WTC11 (cell line): Measurements from ENCODE around the gene EPB41. TPM values are rescaled to one million over a fixed set of nuclear protein-coding genes. Genes with fewer than 3 reads are reported as not detected.

Experiments used
- ATAC-seq: fragments of 200-7000 bp; cut with Tn5 transposase; 2 replicates; pipeline ENCODE4 v1.10.0; 2021; ENCODE audit warnings: mild to moderate bottlenecking, moderate library complexity
- CTCF ChIA-PET: fragments of 300-600 bp; sonication (Branson Sonifier 250); formaldehyde crosslinking; loops from one replicate; lab custom pipeline; 2021; ENCODE audit warnings: antibody characterized with exemption; lab: Charles Lee
- POLR2A ChIA-PET: fragments of 350-600 bp; sonication (Branson Sonifier 250); formaldehyde crosslinking; loops from one replicate; lab custom pipeline; 2021; ENCODE audit warnings: antibody characterized with exemption; lab: Charles Lee
- DNase-seq: peaks from one replicate; pipeline ENCODE4 v3.0.0; 2021; ENCODE audit warnings: low spot score
- H3K27ac Mint-ChIP-seq: 2 replicates; pipeline ENCODE4 v1.8.0; 2021; ENCODE audit warnings: mixed read lengths
- H3K27me3 Mint-ChIP-seq: 2 replicates; pipeline ENCODE4 v1.8.0; 2021; ENCODE audit warnings: low read depth, mild to moderate bottlenecking, moderate library complexity, mixed read lengths
- H3K36me3 Mint-ChIP-seq: 2 replicates; pipeline ENCODE4 v1.8.0; 2021; ENCODE audit warnings: mixed read lengths
- H3K4me1 Mint-ChIP-seq: 2 replicates; pipeline ENCODE4 v1.8.0; 2022; ENCODE audit warnings: mixed read lengths
- H3K4me3 Mint-ChIP-seq: 2 replicates; pipeline ENCODE4 v1.8.0; 2021; ENCODE audit warnings: mild to moderate bottlenecking, moderate library complexity, mixed read lengths
- H3K9me3 Mint-ChIP-seq: 2 replicates; pipeline ENCODE4 v1.8.0; 2021; ENCODE audit warnings: mixed read lengths
- FOXP1 ChIP-seq: sonication (generic); formaldehyde crosslinking; IDR thresholded peaks from 2 replicates; pipeline ENCODE4 v1.8.0; 2022; ENCODE audit warnings: missing genetic modification reagents, mild to moderate bottlenecking, moderate library complexity, borderline replicate concordance
- GRHL2 ChIP-seq: fragments of 250-450 bp; sonication (Bioruptor Pico); IDR thresholded peaks from 2 replicates; pipeline ENCODE4 v1.8.0; 2022; ENCODE audit warnings: mild to moderate bottlenecking, moderate library complexity; ENCODE audit not compliant: insufficient replicate concordance, severe bottlenecking
- HMGA2 ChIP-seq: fragments of 250-450 bp; sonication (Bioruptor Pico); IDR thresholded peaks from 2 replicates; pipeline ENCODE4 v1.4.0; 2021; ENCODE audit warnings: mild to moderate bottlenecking, moderate library complexity
- NFATC4 ChIP-seq: fragments of 250-450 bp; sonication (Bioruptor Pico); IDR thresholded peaks from 2 replicates; pipeline ENCODE4 v1.9.0; 2021; ENCODE audit warnings: mild to moderate bottlenecking
- NR3C1 ChIP-seq: sonication (generic); formaldehyde crosslinking; conservative IDR thresholded peaks from 2 replicates; pipeline ENCODE4 v1.8.1; 2023; ENCODE audit warnings: low read depth, mild to moderate bottlenecking, missing genetic modification reagents
- PRRX2 ChIP-seq: fragments of 250-450 bp; sonication (Bioruptor Pico); IDR thresholded peaks from 2 replicates; pipeline ENCODE4 v1.8.0; 2021; ENCODE audit warnings: mild to moderate bottlenecking
- TEAD1 ChIP-seq: sonication (generic); formaldehyde crosslinking; IDR thresholded peaks from 2 replicates; pipeline ENCODE4 v1.8.0; 2022; ENCODE audit warnings: mild to moderate bottlenecking, missing genetic modification reagents
- ZNF121 ChIP-seq: sonication (generic); formaldehyde crosslinking; IDR thresholded peaks from 2 replicates; pipeline ENCODE4 v1.8.0; 2023; ENCODE audit warnings: missing genetic modification reagents
- ZNF423 ChIP-seq: fragments of 250-450 bp; sonication (Bioruptor Pico); IDR thresholded peaks from 2 replicates; pipeline ENCODE4 v2.1.2; 2022; ENCODE audit warnings: mild to moderate bottlenecking, moderate library complexity
- ZNF671 ChIP-seq: fragments of 250-450 bp; sonication (Bioruptor Pico); IDR thresholded peaks from 2 replicates; pipeline ENCODE4 v1.8.0; 2021; ENCODE audit warnings: mild to moderate bottlenecking
- total RNA-seq: library from RNA; stranded (reverse); gene quantifications from 3 replicates; pipeline ENCODE4 v1.2.3, GENCODE V29; 2021
- TF ChIP-seq, protein P1 (sequence below): sonication (generic); formaldehyde crosslinking; IDR thresholded peaks from 2 replicates; pipeline ENCODE4 v1.8.1; 2022; ENCODE audit warnings: missing genetic modification reagents, borderline replicate concordance
- TF ChIP-seq, protein P2 (sequence below): sonication (generic); formaldehyde crosslinking; IDR thresholded peaks from 2 replicates; pipeline ENCODE4 v1.8.1; 2023; ENCODE audit warnings: mild to moderate bottlenecking, missing genetic modification reagents, moderate library complexity
- TF ChIP-seq, protein P3 (sequence below): sonication (generic); formaldehyde crosslinking; conservative IDR thresholded peaks from 2 replicates; pipeline ENCODE4 v1.8.1; 2022; ENCODE audit warnings: mild to moderate bottlenecking, missing genetic modification reagents
- TF ChIP-seq, protein P4 (sequence below): fragments of 250-450 bp; sonication (Bioruptor Pico); IDR thresholded peaks from 2 replicates; pipeline ENCODE4 v2.1.2; 2022; ENCODE audit warnings: mild to moderate bottlenecking, moderate library complexity
- TF ChIP-seq, protein P5 (sequence below): fragments of 250-450 bp; sonication (Bioruptor Pico); IDR thresholded peaks from 2 replicates; pipeline ENCODE4 v1.9.0; 2021; ENCODE audit warnings: mild to moderate bottlenecking
- TF ChIP-seq, protein P6 (sequence below): sonication (generic); formaldehyde crosslinking; IDR thresholded peaks from 2 replicates; pipeline ENCODE4 v1.8.1; 2023; ENCODE audit warnings: mild to moderate bottlenecking, missing genetic modification reagents
- TF ChIP-seq, protein P7 (sequence below): sonication (generic); formaldehyde crosslinking; IDR thresholded peaks from 2 replicates; pipeline ENCODE4 v1.8.1; 2023; ENCODE audit warnings: mild to moderate bottlenecking, missing genetic modification reagents
- TF ChIP-seq, protein P8 (sequence below): sonication (generic); formaldehyde crosslinking; IDR thresholded peaks from 2 replicates; pipeline ENCODE4 v1.8.0; 2022; ENCODE audit warnings: mild to moderate bottlenecking, missing genetic modification reagents
- TF ChIP-seq, protein P9 (sequence below): sonication (generic); formaldehyde crosslinking; IDR thresholded peaks from 2 replicates; pipeline ENCODE4 v1.8.1; 2022; ENCODE audit warnings: mild to moderate bottlenecking, moderate library complexity, missing genetic modification reagents

The EPB41 gene
- total RNA-seq, 1 experiment from 2014 or later = 85.0 TPM

DNA sequence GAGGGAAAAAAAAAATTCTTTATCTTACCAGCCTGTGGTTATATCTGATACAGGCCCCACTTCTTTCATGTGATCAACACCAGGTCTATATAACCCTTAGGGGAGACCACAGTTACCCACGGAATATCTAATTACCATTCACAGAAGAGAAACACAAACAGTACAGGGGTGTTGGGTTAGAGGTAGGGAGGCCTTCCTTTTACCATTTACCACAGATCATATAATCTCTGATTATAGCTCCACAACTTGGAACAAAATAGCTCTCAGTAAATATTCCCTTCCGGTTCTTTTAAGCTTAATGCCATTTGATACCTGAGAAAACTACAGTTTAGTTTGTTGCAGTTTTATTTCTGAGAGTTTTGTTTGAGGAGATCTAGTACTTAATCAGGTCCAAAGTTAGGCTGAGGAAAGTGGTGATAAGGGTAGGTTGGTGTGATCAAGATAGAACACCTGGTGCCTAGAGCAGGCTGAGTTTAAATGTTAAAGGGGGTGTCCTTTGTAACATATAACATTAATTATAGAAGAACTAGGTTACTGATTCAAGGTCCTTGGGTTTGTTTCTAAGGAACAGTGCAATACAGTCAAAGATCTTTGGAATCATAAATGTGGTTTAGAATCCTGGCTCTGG is 14.1 kb downstream of the EPB41 start:
- Mint-ChIP-seq H3K4me1 (peaks cover 27% of the 10 kb centered on the region), H3K27ac (peak overlapping the region; percentile 78; the same call in 1 of the 2 replicates), H3K9me3 (no peaks in the 10 kb centered on the region), H3K36me3 (no peaks in the 10 kb centered on the region), H3K4me3 (no peak overlapping the region), H3K27me3 (no peaks in the 10 kb centered on the region)
- TF ChIP-seq, protein P1, sequence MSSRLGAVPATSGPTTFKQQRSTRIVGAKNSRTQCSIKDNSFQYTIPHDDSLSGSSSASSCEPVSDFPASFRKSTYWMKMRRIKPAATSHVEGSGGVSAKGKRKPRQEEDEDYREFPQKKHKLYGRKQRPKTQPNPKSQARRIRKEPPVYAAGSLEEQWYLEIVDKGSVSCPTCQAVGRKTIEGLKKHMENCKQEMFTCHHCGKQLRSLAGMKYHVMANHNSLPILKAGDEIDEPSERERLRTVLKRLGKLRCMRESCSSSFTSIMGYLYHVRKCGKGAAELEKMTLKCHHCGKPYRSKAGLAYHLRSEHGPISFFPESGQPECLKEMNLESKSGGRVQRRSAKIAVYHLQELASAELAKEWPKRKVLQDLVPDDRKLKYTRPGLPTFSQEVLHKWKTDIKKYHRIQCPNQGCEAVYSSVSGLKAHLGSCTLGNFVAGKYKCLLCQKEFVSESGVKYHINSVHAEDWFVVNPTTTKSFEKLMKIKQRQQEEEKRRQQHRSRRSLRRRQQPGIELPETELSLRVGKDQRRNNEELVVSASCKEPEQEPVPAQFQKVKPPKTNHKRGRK = no peak
- TF ChIP-seq, protein P2, sequence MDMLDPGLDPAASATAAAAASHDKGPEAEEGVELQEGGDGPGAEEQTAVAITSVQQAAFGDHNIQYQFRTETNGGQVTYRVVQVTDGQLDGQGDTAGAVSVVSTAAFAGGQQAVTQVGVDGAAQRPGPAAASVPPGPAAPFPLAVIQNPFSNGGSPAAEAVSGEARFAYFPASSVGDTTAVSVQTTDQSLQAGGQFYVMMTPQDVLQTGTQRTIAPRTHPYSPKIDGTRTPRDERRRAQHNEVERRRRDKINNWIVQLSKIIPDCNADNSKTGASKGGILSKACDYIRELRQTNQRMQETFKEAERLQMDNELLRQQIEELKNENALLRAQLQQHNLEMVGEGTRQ (CRISPR knock-in tag) = no peak
- TF ChIP-seq, protein P3, sequence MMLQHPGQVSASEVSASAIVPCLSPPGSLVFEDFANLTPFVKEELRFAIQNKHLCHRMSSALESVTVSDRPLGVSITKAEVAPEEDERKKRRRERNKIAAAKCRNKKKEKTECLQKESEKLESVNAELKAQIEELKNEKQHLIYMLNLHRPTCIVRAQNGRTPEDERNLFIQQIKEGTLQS (CRISPR knock-in tag) = no peak
- TF ChIP-seq, protein P4, sequence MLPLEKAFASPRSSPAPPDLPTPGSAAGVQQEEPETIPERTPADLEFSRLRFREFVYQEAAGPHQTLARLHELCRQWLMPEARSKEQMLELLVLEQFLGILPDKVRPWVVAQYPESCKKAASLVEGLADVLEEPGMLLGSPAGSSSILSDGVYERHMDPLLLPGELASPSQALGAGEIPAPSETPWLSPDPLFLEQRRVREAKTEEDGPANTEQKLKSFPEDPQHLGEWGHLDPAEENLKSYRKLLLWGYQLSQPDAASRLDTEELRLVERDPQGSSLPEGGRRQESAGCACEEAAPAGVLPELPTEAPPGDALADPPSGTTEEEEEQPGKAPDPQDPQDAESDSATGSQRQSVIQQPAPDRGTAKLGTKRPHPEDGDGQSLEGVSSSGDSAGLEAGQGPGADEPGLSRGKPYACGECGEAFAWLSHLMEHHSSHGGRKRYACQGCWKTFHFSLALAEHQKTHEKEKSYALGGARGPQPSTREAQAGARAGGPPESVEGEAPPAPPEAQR (CRISPR knock-in tag) = no peak
- TF ChIP-seq HMGA2 (CRISPR knock-in tag) = no peak
- TF ChIP-seq NFATC4 (CRISPR knock-in tag) = no peak
- DNase-seq (no peak), ATAC-seq (no peak)
- POLR2A ChIA-PET = interaction anchor here (2.6 kb wide), 1 partner anchor 14 kb away, joined by 7 read pairs; the partner anchor contains the start of gene EPB41
- CTCF ChIA-PET = interaction anchor here (1.7 kb wide), 1 partner anchor 34 kb away, joined by 5 read pairs; no protein-coding TSS in a partner anchor

DNA sequence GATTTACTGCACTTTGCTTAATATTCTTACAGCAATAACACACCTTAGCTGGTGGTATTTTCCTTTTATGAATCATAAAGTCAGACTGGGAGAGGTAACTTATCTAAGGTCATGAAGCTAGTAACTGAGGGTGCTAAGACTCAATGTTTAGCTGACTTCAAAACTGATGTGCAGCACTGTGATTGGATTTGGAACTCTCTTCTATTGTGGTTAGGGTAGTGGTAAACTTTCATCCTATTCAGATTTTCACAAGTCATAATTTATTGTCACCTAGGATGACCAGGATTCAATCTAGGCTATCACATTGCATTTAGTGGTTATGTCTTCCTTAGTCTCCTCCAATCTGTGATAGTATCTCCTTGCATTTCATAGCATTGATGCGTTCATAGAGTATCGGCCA is 18.9 kb downstream of the EPB41 start:
- POLR2A ChIA-PET = no interaction called here
- Mint-ChIP-seq H3K27ac (no peak overlapping the region), H3K9me3 (no peaks in the 10 kb centered on the region), H3K27me3 (no peaks in the 10 kb centered on the region), H3K4me3 (no peak overlapping the region), H3K36me3 (no peaks in the 10 kb centered on the region), H3K4me1 (peaks cover 3% of the 10 kb centered on the region)
- DNase-seq = no peak
- no peak for ATAC-seq
- CTCF ChIA-PET = no interaction called here
- TF ChIP-seq ZNF121 (CRISPR knock-in tag) (no peak), GRHL2 (CRISPR knock-in tag) (no peak)

DNA sequence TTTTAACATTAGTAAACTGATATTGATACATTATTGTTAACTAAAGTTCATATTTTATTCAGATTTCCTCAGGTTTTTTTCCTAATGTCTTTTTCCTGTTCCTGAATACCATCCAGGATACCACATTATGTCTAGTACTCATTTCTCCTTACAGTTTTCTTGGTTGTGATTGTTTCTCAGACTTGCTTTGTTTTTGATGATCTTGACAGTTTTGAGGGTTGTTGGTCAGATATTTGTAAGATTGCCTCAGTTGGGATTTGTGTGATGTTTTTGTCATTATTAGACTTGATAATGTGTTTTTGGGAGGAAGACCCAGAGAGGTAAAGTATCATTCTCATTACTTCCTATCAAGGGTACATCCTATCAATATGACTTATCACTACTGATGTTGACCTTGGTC is 19.5 kb downstream of the EPB41 start:
- DNase-seq (no peak), ATAC-seq (no peak)
- Mint-ChIP-seq H3K4me1 (no peaks in the 10 kb centered on the region), H3K27ac (no peak overlapping the region), H3K9me3 (no peaks in the 10 kb centered on the region), H3K36me3 (no peaks in the 10 kb centered on the region), H3K4me3 (no peak overlapping the region), H3K27me3 (no peaks in the 10 kb centered on the region)
- POLR2A ChIA-PET = no interaction called here
- CTCF ChIA-PET = no interaction called here
- TF ChIP-seq, protein P4 (CRISPR knock-in tag) = no peak
- TF ChIP-seq, protein P5, sequence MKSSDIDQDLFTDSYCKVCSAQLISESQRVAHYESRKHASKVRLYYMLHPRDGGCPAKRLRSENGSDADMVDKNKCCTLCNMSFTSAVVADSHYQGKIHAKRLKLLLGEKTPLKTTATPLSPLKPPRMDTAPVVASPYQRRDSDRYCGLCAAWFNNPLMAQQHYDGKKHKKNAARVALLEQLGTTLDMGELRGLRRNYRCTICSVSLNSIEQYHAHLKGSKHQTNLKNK (CRISPR knock-in tag) = no peak
- TF ChIP-seq TEAD1 (CRISPR knock-in tag) = no peak
- TF ChIP-seq, protein P6, sequence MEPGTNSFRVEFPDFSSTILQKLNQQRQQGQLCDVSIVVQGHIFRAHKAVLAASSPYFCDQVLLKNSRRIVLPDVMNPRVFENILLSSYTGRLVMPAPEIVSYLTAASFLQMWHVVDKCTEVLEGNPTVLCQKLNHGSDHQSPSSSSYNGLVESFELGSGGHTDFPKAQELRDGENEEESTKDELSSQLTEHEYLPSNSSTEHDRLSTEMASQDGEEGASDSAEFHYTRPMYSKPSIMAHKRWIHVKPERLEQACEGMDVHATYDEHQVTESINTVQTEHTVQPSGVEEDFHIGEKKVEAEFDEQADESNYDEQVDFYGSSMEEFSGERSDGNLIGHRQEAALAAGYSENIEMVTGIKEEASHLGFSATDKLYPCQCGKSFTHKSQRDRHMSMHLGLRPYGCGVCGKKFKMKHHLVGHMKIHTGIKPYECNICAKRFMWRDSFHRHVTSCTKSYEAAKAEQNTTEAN = no peak
- TF ChIP-seq, protein P7, sequence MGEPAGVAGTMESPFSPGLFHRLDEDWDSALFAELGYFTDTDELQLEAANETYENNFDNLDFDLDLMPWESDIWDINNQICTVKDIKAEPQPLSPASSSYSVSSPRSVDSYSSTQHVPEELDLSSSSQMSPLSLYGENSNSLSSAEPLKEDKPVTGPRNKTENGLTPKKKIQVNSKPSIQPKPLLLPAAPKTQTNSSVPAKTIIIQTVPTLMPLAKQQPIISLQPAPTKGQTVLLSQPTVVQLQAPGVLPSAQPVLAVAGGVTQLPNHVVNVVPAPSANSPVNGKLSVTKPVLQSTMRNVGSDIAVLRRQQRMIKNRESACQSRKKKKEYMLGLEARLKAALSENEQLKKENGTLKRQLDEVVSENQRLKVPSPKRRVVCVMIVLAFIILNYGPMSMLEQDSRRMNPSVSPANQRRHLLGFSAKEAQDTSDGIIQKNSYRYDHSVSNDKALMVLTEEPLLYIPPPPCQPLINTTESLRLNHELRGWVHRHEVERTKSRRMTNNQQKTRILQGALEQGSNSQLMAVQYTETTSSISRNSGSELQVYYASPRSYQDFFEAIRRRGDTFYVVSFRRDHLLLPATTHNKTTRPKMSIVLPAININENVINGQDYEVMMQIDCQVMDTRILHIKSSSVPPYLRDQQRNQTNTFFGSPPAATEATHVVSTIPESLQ = no peak
- no peak for TF ChIP-seq NR3C1 (CRISPR knock-in tag)
- no peak for TF ChIP-seq PRRX2 (CRISPR knock-in tag)
- TF ChIP-seq, protein P8, sequence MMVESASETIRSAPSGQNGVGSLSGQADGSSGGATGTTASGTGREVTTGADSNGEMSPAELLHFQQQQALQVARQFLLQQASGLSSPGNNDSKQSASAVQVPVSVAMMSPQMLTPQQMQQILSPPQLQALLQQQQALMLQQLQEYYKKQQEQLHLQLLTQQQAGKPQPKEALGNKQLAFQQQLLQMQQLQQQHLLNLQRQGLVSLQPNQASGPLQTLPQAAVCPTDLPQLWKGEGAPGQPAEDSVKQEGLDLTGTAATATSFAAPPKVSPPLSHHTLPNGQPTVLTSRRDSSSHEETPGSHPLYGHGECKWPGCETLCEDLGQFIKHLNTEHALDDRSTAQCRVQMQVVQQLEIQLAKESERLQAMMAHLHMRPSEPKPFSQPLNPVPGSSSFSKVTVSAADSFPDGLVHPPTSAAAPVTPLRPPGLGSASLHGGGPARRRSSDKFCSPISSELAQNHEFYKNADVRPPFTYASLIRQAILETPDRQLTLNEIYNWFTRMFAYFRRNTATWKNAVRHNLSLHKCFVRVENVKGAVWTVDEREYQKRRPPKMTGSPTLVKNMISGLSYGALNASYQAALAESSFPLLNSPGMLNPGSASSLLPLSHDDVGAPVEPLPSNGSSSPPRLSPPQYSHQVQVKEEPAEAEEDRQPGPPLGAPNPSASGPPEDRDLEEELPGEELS (CRISPR knock-in tag) = no peak
- TF ChIP-seq ZNF423 (CRISPR knock-in tag) = no peak
- no peak for TF ChIP-seq ZNF671
- TF ChIP-seq FOXP1 = no peak
- TF ChIP-seq, protein P9, sequence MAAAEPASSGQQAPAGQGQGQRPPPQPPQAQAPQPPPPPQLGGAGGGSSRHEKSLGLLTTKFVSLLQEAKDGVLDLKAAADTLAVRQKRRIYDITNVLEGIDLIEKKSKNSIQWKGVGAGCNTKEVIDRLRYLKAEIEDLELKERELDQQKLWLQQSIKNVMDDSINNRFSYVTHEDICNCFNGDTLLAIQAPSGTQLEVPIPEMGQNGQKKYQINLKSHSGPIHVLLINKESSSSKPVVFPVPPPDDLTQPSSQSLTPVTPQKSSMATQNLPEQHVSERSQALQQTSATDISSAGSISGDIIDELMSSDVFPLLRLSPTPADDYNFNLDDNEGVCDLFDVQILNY = no peak
